AG04450 (cell line): ENCODE measurements around the gene ENPP4. TPM values are rescaled to one million over a fixed set of nuclear protein-coding genes. Genes with fewer than 3 reads are reported as not detected.
"Not testable (repeated sequence)": the region's sequence is repeated elsewhere in the genome, so short reads cannot be mapped to it uniquely, and the experiment has no call there.

Source experiments
- CTCF ChIA-PET: fragments of 300-600, 350-600 bp; formaldehyde crosslinking; extraction: SDS; loops from one replicate; lab custom pipeline; 2022; ENCODE audit warnings: antibody characterized with exemption, inconsistent platforms; lab: Charles Lee
- POLR2A ChIA-PET: fragments of 350-600 bp; formaldehyde crosslinking; extraction: SDS; loops from one replicate; lab custom pipeline; 2021; ENCODE audit warnings: antibody characterized with exemption, inconsistent platforms; lab: Yijun Ruan, JAX
- DNase-seq: peaks from one replicate; pipeline ENCODE4 v3.0.0-alpha.2; 2011; ENCODE audit warnings: low read depth, low spot score
- H3K27ac ChIP-seq: one replicate; pipeline ENCODE4 v1.5.1; 2012; ENCODE audit warnings: low read depth, low read length, control low read depth
- H3K27me3 ChIP-seq: one replicate; pipeline ENCODE4 v1.6.0; 2012; ENCODE audit warnings: low read length; ENCODE audit not compliant: control insufficient read depth, insufficient read depth
- H3K4me3 ChIP-seq: 2 replicates; pipeline ENCODE4 v1.5.1; 2011; ENCODE audit warnings: mild to moderate bottlenecking, low read depth, low read length, control low read depth
- H3K9me3 ChIP-seq: 2 replicates; pipeline ENCODE4 v1.5.1; 2012; ENCODE audit warnings: low read length; ENCODE audit not compliant: control insufficient read depth, insufficient read depth
- polyA plus RNA-seq: library from polyadenylated mRNA; depleted of rRNA; stranded (reverse); fragments of >200 nt; gene quantifications from 2 replicates; pipeline ENCODE4 v1.2.3, GENCODE V29; 2011
- TF ChIP-seq, protein P1 (sequence below): IDR thresholded peaks from 2 replicates; pipeline ENCODE4 v1.5.1; 2011; ENCODE audit warnings: low read depth, low read length, control low read depth, inconsistent platforms

Gene ENPP4
- polyA plus RNA-seq, 1 experiment: 0.04 TPM

DNA sequence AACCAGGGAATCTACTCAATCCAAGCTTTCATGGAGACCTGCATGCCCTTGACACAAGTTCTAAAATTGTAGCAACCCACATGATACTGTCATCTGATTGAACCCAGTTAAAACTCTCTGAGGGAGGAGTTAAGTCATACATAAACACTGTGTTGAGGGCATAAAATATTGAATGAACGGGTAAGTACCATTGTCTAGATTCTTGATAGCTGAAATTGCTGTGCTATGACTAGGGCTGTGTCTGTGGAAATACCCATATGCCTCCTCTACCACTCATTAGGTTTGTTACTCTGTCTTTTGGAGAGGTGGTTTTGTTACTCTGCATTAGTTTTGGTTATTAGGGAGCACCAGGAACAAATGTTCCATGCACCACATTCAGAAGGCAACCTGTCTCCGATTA lies 7.6 kb downstream of the ENPP4 start:
- H3K27me3 ChIP-seq: no peaks in the 10 kb centered on the region
- no peak overlapping the region for H3K4me3 ChIP-seq
- CTCF ChIA-PET: no interaction called here
- POLR2A ChIA-PET: no interaction called here
- no peaks in the 10 kb centered on the region for H3K9me3 ChIP-seq
- TF ChIP-seq, protein P1, sequence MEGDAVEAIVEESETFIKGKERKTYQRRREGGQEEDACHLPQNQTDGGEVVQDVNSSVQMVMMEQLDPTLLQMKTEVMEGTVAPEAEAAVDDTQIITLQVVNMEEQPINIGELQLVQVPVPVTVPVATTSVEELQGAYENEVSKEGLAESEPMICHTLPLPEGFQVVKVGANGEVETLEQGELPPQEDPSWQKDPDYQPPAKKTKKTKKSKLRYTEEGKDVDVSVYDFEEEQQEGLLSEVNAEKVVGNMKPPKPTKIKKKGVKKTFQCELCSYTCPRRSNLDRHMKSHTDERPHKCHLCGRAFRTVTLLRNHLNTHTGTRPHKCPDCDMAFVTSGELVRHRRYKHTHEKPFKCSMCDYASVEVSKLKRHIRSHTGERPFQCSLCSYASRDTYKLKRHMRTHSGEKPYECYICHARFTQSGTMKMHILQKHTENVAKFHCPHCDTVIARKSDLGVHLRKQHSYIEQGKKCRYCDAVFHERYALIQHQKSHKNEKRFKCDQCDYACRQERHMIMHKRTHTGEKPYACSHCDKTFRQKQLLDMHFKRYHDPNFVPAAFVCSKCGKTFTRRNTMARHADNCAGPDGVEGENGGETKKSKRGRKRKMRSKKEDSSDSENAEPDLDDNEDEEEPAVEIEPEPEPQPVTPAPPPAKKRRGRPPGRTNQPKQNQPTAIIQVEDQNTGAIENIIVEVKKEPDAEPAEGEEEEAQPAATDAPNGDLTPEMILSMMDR: no peak
- H3K27ac ChIP-seq: no peak overlapping the region
- no peak for DNase-seq

DNA sequence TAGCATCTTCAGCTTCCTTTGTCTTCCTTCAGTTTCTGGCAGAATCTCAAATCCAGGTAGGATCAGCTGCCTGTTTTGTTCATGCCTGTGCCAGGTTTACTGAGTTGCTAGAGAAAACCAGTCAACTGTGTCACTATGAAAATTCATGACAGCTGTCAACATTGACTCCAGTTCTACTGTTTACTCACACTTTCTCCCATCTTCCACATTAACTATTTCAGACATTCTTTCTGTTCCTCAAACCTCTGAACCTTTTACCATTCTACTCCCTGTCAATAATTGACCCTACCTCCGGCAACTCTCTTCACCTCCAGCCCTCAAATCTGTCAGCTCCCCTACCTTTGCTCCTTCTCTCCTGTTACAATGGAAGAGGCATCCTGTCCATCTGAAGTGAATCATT lies 8.5 kb downstream of the ENPP4 start:
- ChIA-PET CTCF (interaction anchor here (0.6 kb wide), 1 partner anchor 48 kb away, joined by 3 read pairs; no protein-coding TSS in a partner anchor), POLR2A (no interaction called here)
- no peaks in the 10 kb centered on the region for H3K9me3 ChIP-seq
- TF ChIP-seq, protein P1: no peak
- H3K27me3 ChIP-seq: no peaks in the 10 kb centered on the region
- no peak for DNase-seq
- H3K27ac ChIP-seq: no peak overlapping the region
- no peak overlapping the region for H3K4me3 ChIP-seq

DNA sequence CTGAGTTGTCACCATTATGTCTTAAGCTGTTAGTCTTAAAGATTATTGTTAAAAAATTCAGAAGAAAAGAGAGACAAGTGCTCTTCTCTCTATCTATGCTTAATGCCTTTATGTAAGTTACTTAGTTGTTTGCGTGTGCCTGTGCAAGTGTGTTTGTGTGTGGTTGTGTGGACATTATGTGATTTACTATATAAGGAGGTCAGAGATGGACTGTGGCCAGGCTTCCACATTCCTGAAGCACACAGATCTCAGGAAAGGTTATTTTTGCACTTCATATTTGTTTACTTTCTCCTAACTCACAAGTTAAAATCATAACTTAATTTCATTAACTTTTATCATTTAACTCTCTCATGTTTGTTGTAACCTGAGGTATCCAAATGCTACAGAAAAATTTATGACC lies 14.5 kb downstream of the ENPP4 start:
- Histone ChIP-seq H3K9me3 (no peaks in the 10 kb centered on the region), H3K27me3 (no peaks in the 10 kb centered on the region), H3K27ac (no peak overlapping the region), H3K4me3 (no peak overlapping the region)
- POLR2A ChIA-PET: no interaction called here
- CTCF ChIA-PET: no interaction called here
- TF ChIP-seq, protein P1: no peak
- no peak for DNase-seq

DNA sequence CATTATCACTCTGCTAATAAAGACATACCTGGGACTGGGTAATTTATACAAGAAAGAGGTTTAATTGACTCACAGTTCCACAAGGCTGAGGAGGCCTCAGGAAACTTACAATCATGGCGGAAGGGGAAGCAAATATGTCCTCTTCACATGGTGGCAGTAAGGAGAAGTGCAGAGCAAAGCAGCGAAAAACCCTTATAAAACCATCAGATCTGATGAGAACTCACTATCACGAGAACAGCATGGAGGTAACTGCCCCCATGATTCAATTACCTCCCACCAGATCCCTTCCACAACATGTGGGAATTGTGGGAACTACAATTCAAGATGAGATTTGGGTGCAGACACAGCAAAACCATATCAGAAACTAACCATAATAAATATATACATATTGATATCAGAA lies 19.3 kb downstream of the ENPP4 start:
- POLR2A ChIA-PET, H3K27ac ChIP-seq, H3K4me3 ChIP-seq, H3K9me3 ChIP-seq, CTCF ChIA-PET, H3K27me3 ChIP-seq, DNase-seq: not testable (repeated sequence)

DNA sequence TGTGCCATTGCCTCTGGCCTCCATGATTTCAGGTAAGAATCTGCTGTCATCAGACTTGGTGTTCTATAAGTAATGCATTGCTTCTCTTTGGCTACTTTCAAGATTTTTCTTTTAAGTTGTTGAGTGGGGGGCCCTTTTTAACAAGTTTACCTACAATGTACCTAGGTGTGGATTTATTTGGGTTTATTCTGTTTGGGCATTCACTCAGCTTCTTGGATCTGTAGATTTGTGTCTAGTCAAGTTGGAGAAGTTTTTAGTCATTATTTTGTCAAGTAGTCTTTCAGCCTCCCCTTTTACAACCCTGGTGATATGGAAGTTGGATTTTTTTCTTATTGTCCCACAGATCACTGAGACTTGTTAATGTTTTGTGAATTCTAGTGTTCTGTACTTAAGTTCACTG lies 26.9 kb downstream of the ENPP4 start:
- Histone ChIP-seq H3K27ac (no peak overlapping the region), H3K4me3 (no peak overlapping the region), H3K9me3 (no peaks in the 10 kb centered on the region), H3K27me3 (no peaks in the 10 kb centered on the region)
- no peak for DNase-seq
- TF ChIP-seq, protein P1: no peak
- ChIA-PET POLR2A (no interaction called here), CTCF (no interaction called here)

DNA sequence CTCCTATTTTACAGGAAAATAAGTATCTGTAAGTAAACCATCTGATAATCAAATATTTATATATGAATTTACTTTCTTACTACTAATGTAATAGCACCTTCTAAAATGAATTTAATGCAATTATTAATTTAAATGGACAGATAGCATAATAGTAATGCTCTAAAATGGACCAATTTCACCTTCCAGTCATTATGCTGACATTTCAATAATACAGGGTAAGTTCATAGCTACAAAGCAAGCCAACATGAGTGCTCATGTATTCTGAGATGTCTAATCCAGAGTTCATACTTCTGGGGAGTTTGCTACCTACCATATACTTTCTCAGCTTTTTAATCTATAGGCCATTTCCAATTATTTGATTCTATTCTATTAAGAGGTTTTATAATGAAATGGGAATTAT lies 29.4 kb downstream of the ENPP4 start:
- Histone ChIP-seq H3K27me3 (no peaks in the 10 kb centered on the region), H3K9me3 (no peaks in the 10 kb centered on the region), H3K4me3 (no peak overlapping the region), H3K27ac (no peak overlapping the region)
- ChIA-PET POLR2A (no interaction called here), CTCF (no interaction called here)
- no peak for DNase-seq
- TF ChIP-seq, protein P1: no peak
